GM12874 (cell line): ENCODE measurements around the gene RAD51AP2.

Source experiments
- CTCF ChIP-seq: IDR thresholded peaks from 2 replicates; pipeline ENCODE4 v1.5.1; 2011; ENCODE audit warnings: low read depth, mild to moderate bottlenecking, control low read depth, low read length, moderate library complexity; ENCODE audit not compliant: insufficient read depth

The RAD51AP2 gene

GRCh38 chr2:17540813-17541530 is 22.7 kb upstream of the RAD51AP2 start:
- TF ChIP-seq CTCF, result no peak

- TF ChIP-seq CTCF, result no peak
Observed at GRCh38 chr2:17540093-17540812, 22.0 kb upstream of the RAD51AP2 start, which contains the start of gene VSNL1. Gene VSNL1, plus strand, starts transcription at chr2:17540696. Its CDS starts 51,379 bp downstream, at chr2:17592075.

GRCh38 chr2:17539611-17540092 is 21.4 kb upstream of the RAD51AP2 start:
- TF ChIP-seq CTCF, result no peak

GRCh38 chr2:17538844-17539554 is 20.8 kb upstream of the RAD51AP2 start:
- no peak for TF ChIP-seq CTCF

- TF ChIP-seq CTCF, result no peak
Observed at GRCh38 chr2:17538022-17538843, 20.0 kb upstream of the RAD51AP2 start.

GRCh38 chr2:17536416-17536815 is 18.2 kb upstream of the RAD51AP2 start:
- TF ChIP-seq CTCF, result no peak
